GM21390 (cell line): ENCODE measurements around the gene HS6ST3.
"Not testable (repeated sequence)": the region's sequence is repeated elsewhere in the genome, so short reads cannot be mapped to it uniquely, and the experiment has no call there.

Source experiments
- ATAC-seq: cut with Tn5 transposase; IDR thresholded peaks from one replicate; pipeline ENCODE4 v1.9.1; 2021; ENCODE audit not compliant: unreplicated experiment

Gene HS6ST3

DNA sequence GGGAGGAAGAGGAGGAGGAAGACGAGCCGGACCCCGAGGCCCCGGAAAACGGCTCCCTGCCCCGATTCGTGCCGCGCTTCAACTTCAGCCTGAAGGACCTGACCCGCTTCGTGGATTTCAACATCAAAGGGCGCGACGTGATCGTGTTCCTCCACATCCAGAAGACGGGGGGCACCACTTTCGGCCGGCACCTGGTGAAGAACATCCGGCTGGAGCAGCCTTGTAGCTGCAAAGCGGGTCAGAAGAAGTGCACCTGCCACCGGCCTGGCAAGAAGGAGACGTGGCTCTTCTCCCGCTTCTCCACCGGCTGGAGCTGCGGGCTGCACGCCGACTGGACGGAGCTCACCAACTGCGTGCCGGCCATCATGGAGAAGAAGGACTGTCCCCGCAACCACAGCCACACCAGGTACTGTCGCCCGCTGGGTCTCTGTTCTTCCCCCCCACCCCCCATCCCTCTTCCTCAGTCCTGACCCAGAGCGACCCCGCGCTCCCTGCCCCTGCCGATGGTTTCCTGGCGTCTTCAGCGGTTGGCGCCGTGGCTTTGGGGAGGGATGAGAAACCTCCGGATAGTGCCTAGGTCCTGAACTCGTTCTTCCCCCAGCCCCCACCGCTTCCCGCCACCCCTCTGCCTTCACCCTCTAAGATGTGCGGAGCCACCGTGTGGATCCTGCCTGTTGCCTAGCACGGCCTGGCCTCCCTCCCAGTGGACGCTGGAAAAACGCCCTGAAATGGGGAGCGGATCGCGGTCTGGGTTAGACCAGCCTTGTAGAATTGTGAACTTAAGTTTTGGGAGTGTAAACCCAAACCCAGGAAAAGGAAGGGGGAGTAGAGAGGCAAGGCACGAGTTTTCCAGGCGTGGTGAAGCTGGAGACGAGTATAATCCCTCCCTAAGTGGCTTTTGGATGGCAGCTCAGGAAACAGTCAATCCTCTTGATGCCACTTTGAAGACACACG is 1.5 kb downstream of the HS6ST3 start:
- no peak for ATAC-seq

DNA sequence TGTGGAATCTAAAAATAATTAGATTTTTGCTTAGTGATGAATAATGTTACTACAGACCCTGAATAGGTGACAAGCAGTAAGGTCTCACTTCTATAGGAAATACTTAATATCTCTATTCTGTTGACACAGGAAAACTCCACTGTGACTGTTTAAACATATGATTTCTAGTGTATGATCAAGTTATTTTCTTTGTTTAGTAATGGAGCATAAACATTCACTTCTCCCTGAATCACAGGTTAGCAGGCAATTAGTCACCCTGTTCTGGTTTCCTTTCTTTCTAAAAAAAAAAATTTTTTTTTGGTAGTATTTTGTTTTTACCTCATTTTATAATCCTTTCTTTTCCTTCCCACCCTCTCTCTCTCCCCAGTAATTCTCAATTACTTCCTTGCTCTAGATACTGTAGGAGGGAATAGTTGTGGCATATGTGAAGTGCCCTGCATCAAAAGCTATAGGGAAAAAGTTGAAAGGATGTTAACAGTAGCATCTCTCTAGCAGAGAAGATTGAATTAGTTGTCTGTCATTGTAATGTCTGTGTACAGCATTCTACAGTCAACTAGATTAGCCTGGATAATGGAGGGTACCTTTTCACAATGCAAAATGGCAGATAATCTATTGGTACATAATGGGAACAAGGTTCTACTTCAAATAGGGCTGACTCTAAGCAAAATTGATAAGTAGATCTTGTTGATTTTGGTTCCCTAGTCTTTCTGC is 3.5 kb downstream of the HS6ST3 start:
- ATAC-seq: no peak

DNA sequence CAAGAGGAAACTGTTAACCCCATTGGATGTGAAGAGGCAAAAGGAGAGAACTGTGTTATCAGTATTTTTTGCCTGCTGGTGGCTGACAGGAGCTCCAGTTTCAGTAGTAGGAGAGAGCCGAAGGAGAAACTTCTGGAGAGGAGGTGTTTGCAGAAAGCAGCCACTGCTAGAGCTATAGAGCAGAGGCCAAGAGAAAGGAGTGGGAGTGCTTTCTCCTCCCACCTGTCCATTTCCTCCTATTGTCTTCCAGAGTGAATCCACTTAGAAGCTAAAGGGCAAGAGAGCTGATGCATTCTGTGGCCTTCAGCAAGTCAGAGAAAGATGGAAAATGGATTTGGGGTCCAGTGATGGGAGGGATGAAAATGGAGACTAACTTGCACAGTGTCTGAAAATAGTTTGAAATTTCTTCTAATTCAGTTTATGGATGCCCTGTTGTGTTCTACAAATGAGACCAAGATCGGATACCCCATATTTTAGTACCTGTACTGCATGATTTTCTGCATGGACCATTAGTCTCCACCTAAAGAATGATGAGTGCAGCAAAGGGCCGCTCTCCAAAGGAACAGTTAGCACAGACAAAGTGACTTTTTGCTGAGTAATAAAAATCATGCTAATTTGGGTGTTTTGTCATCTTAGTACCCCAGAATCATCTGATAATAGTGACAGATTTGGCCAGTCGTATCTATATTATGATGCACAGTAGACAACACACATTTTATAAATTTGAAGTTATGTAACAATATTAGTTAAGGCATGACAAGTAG is 10.7 kb downstream of the HS6ST3 start:
- ATAC-seq: no peak

DNA sequence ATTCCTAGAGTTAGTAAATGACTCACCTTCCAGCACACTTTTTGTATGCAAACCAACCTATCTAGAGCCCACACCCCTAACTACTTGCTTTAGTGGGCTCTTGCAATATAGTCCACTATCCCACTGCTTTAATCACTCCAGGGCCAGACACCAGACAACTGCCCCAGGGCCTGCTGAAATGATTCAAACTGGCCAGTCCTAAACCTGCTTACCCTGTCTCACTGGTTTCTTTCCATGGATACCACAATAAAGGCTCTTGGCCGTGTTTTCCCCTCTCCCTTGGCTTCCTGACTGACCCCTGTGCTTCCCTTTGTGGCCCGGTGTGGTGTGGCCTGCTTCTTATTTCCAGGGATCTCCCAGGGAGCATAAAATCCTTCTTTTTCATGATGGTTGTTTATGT is 14.6 kb downstream of the HS6ST3 start:
- no peak for ATAC-seq

DNA sequence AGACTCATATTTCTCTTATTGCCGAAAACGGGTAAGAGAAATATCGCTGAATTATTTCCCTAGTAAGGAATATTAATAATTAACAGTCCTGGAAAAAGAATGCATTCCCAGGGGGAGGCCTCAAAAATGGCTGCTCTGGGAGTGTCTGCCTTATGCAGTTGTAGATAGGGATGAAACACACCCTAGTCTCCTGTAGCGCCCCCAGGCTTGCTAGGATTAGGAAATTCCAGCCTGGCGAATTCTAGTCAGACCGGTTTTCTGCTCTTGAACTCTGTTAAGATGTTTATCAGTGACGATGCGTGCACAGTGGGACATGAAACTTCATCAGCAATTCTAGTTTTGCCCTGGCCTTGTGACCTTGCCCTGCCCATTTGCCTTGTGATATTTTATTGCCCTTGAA is 18.2 kb downstream of the HS6ST3 start:
- not testable (repeated sequence) for ATAC-seq

DNA sequence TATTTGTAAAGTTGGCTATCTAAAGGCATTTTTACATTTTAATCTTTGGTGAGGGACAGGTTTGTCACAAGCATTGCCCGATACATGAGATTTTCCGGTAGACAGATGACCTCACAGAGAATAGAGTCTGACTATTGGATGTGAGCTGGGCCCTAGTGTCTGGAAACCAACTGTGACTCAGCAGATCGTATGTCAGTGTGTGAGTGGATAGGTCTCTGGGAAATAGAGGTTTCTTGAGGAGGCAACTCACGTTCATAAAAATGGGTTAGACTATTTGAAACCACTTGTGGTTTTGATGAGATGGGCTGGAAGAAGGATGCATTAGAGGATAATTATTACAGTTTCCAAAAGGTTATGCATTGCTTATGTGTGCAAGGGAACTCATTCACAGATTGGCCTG is 19.2 kb downstream of the HS6ST3 start:
- no peak for ATAC-seq

DNA sequence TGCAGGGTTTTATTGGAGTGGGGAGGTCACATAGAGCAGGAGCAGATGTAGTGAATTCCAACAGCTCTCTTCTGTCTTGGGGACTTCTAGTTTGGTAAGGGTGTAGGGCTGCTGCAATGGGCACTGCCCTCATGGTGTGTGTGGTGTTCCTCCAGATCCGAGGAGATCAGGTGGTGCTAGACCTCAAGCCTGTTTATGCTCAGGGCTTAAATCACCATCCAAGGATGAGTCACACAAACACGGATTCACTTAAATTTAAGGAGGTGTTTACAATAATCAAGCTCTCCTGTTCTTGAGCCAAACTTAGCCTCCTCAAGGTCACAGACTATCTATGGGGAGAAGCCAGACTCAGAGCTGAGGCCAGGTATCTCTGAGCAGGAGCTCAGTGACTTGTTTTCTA is 23.0 kb downstream of the HS6ST3 start:
- ATAC-seq: no peak

DNA sequence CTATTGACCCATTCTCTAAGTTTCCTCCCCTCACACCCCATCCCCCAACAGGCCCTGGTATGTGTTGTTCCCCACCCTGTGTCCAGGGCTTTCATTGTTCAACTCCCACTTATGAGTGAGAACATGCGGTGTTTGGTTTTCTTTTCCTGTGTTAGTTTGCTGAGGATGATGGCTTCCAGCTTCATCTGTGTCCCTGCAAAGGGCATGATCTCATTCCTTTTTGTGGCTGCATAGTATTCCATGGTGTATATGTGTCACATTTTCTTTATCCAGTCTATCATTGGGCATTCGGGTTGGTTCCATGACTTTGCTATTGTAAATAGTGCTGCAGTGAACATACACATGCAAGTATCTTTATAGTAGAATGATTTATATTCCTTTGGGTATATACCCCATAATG is 25.5 kb downstream of the HS6ST3 start:
- not testable (repeated sequence) for ATAC-seq

DNA sequence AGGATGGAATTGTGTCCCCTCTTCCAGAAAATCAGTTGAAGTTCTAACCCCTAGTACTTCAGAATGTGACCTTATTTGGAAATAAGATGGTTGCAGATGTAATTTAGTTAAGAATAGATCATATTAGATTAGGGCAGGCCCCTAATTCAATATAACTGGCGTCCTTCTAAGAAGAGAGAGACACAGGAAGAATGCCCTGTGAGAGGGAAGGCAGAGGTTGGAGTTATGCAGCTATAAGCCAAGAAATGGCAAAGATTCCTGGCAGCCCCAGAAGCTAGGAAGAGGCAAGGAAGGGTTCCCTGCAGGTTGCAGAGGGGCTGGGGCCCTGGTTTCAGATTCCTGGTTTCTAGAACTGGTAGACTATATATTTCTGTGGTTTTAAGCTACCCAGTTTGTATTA is 30.0 kb downstream of the HS6ST3 start:
- ATAC-seq: no peak

DNA sequence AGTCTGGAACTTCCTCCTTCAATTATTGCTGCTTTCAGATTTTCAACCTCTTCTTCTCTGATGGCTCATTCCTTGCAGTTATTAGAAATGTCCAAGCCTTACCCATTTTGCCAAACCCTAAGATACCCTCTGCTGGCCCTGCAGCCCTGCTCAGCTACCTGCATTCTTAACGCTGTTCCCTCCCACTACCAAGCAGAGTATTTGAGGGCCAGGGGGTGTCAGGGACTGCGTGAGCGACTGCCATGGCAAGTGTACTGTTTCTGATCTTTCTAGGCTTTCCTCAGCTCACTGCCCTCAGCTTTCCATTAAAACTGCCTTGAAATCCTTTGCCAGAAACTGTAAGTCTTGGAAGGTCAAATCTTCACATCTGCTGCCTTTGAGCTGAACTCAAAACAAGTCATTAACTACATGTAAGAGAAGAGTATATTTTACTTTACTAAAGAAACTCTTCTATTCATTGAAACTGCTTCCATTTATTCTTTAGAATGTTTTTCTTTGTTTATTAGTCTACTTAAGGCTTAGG is 41.0 kb downstream of the HS6ST3 start:
- no peak for ATAC-seq

DNA sequence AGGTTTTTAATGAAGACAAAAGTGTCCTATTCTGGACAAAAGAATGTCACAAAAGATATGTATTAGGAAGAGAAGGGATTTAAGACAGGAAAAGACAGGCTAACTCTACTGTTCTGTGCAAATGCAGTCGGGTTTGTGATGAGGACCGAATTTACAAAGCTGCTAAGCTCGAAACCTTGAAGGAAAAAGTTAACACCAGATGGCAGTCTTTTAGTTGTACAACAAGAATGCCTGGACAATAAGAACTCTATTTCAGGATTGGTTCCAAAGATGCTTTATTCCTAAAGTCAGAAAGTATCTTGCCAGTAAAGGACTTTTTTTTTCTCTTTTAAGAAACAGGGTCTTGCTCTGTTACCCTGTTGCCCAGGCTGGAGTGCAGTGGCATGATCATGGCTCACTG is 51.1 kb downstream of the HS6ST3 start:
- no peak for ATAC-seq

DNA sequence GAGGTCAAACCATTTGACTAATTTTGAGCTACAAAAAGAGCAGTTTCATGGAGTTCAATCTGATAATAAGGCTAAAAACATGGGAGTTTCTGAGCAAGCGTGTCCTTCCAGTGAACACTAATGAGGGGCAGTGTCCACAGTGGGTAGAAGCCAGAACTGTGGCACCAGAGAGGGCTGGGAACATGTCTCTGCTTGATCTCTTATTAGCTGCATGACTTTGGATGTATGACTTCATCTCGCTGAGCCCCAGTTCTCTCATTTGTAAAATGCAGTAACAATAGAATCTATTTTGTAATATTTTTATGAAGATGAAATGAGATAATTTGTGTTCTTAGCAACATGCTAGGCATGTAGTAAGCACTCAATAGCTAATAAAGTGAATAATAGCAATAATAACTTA is 69.8 kb downstream of the HS6ST3 start:
- no peak for ATAC-seq

DNA sequence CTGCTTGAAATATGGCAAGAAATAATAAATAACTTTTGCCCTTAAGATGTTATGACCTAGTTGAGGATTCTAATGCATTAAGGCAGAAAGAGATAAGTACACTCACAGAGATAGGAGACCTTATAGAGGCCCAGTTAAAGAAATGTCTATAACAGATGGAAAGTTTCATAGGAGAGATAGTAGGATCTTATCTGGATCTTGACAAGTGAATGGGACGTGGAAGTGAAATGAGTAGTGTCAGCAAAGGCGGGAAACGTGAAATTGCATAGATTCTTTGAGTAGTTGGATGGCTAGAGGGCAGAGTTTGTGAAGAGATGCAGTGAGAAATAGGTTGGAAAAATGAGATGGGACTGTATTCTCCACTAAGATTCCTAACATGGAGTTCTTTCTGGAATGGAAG is 71.2 kb downstream of the HS6ST3 start:
- ATAC-seq: no peak

DNA sequence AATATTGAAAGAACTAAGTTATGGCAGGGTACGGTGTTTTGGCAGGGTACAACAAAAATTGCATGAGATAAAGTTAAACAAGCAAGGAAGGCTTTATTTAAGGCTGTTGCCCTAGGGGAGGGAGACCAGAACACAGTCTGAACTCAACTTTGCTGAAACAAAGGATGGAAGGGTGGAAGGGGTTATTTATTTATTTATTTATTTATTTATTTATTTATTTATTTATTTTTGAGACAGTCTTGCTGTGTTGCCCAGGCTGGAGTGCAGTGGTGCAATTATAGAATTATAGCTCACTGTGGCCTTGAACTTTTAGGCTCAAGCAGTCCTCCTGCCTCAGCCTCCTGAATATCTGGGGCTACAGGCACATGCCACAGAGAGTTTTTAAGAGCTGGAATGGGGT is 75.9 kb downstream of the HS6ST3 start:
- ATAC-seq: no peak

DNA sequence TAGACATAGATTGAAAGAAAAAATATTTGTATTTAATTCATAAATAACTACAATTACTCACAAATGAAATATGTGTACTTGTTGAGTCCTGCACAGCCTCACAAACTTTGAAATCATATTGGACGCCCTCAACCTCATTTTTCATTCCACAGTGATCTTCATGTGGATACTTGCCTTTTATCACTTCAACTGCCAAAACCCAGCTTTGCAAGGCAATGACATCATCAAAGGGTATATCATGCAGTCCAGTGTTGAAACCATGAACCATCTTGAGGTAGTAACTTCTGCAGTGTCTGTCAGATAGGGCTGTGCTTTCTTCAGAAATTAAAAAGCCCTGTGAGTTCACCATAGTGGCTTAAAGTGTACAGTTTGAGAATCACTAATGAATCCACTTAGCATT is 82.2 kb downstream of the HS6ST3 start:
- ATAC-seq: no peak

DNA sequence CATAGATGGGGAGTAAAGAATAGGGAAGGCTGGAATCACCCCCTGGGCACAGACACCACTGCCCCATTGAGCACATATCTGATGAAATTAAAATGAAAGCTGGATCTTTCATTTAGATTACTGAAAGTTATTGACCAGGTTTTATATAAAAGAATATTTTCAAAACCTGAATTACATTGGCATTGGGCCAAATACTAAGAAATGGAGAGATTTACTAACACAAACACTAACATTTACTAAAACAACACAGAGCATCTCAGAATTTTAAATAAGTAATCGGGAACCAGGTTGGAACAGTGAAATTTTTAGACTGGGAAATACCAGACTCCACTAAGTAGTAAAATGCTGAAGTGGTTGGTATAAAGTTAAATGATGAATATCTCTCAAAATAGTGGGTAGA is 88.9 kb downstream of the HS6ST3 start:
- ATAC-seq: no peak

DNA sequence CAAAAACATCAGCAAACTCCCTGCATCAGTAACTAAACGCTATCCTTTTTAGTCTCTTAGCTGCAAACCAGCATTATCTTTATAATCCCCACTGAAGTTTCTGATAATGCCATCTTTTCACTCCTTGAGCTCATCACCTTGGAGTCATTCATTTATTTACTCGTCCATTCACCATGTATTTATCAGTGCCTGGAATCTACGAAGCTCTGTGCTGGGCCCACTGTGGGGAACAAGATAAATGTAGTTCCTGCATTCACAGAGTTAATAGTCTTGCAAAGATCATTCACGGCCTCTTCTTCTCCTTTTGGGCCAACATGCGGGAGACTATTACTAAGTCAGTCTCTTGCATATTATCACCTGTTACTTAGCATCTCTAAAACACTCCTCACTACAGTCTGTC is 89.4 kb downstream of the HS6ST3 start:
- no peak for ATAC-seq

DNA sequence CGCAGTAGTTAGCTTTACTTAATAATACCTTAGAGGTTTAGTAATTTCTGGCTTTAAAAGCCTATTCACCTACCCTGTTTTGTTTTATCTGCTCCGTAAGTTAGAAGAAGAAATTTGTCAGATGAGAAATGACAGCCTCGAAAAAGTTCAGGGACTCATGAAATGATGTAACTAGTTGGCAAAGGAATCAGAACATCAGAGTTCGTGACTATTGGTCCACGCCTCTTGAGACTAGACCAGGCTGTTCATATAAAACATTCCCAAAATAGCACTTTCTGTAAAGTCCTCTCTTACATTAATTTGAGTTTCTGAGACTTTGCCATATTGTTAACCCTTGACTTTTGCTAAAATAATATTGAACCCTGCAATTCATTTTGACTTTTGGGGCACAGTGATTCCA is 92.0 kb downstream of the HS6ST3 start:
- ATAC-seq: no peak

DNA sequence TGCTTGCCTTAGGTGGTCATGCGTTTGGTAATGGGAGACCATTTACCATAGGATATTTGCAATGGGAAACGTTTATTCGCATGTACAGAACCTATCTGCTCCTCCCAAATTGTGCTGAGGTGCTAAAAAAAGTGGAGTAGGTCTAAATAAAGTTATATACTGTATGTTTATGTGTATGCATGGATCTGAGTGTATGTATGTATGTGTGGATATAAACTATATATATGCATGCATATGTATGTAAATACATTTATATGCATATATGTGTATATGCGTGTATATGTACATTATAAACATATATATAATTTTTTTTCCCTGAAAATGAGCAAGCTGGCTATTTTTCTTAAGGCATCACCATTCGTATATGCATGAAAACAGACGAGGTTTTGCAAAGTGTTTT is 95.9 kb downstream of the HS6ST3 start:
- no peak for ATAC-seq

DNA sequence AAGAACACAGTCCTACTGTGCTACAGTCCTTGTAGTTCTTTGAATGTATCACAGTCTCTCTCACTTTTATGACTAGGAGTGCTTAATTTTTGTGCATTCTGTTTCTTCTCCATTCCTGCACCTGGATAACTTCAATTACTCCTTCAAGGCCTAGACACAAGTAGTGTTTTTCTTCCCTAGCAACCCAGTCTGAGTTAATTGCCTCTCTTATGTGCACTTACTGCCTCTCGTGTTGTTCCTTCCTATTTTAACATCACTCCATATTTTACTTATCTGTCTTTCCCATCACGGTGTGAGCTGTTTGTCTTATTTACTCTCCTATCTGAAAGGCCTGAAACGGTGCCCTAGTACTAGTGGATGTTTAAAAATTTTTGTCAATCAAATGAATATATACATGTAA is 101.5 kb downstream of the HS6ST3 start:
- ATAC-seq: no peak

DNA sequence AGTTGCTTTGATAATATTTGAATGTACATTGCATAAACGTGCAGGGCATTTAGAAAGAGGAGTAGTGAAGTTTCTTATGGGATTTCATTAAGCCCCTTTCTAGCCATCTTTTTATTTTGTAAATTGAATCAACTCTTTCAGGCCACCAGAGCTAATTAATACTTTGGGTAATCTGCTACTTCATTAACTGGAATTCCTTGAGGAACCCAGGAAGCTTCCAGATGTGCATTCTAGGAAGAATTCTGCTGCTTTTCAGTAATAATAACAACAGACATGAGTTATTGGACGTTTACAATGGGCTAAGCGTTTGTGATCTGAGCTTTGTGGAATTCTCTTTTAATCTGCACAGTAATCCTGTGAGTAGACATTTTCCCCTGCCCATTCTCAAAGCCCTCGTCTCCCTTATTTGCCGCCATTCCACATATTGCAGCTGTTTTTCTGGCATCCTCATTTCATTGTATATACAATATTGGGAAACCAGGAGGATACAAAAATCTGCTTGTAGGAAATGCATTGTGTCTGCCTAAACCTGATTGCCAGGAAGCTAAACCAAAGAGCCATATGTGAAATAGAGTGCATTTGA is 103.9 kb downstream of the HS6ST3 start:
- no peak for ATAC-seq
